Chondrocyte (in vitro differentiated cells): ENCODE data around the gene OR13C8. TPM values are rescaled to one million over a fixed set of nuclear protein-coding genes. Genes with fewer than 3 reads are reported as not detected.

Source experiments
- DNase-seq: peaks from one replicate; pipeline ENCODE4 v3.0.0; 2021; ENCODE audit warnings: mixed read lengths, low spot score
- H3K27ac Mint-ChIP-seq: one replicate; pipeline ENCODE4 v1.8.0; 2021; ENCODE audit warnings: mild to moderate bottlenecking, moderate library complexity, mixed read lengths; ENCODE audit not compliant: unreplicated experiment
- H3K27me3 Mint-ChIP-seq: 2 replicates; pipeline ENCODE4 v1.8.0; 2021; ENCODE audit warnings: low read depth, mixed read lengths
- H3K36me3 Mint-ChIP-seq: 2 replicates; pipeline ENCODE4 v1.8.0; 2021; ENCODE audit warnings: low read depth, mixed read lengths
- H3K4me1 Mint-ChIP-seq: 2 replicates; pipeline ENCODE4 v1.8.0; 2021; ENCODE audit warnings: low read depth, mild to moderate bottlenecking, mixed read lengths
- H3K4me3 Mint-ChIP-seq: one replicate; pipeline ENCODE4 v1.8.0; 2021; ENCODE audit warnings: mild to moderate bottlenecking, moderate library complexity, mixed read lengths; ENCODE audit not compliant: unreplicated experiment
- H3K9me3 Mint-ChIP-seq: 2 replicates; pipeline ENCODE4 v1.8.0; 2021; ENCODE audit warnings: low read depth, mixed read lengths
- total RNA-seq: library from RNA; stranded (reverse); gene quantifications from 3 replicates; pipeline ENCODE4 v1.2.1, GENCODE V29; 2021
- TF ChIP-seq, protein P1 (sequence below): fragments of 200-600 bp; sonication (generic); IDR thresholded peaks from 2 replicates; pipeline ENCODE4 v1.5.0; 2021; ENCODE audit warnings: antibody characterized with exemption, mild to moderate bottlenecking, moderate library complexity

OR13C8 gene
- total RNA-seq, 1 donor from 2014 or later = not detected

DNA sequence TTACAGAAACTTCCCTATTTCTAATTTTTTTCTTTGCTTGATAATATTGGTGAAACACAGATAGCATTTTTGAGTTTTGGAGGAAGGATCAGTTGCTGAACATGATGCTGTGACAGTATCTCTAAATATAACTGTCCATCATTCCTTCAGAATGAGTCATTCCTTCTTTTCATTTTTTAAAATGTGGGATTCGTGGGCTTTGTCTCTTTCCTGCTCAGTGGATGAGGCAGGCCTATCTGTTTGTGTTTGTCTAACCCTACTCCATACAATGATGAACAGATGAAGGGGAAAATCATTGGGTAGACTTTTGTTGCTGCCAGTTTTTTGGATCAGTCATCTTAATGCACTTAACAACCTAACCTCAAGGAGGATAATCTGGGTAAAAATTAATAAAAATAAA, 15.7 kb upstream of the OR13C8 start:
- TF ChIP-seq, protein P1, sequence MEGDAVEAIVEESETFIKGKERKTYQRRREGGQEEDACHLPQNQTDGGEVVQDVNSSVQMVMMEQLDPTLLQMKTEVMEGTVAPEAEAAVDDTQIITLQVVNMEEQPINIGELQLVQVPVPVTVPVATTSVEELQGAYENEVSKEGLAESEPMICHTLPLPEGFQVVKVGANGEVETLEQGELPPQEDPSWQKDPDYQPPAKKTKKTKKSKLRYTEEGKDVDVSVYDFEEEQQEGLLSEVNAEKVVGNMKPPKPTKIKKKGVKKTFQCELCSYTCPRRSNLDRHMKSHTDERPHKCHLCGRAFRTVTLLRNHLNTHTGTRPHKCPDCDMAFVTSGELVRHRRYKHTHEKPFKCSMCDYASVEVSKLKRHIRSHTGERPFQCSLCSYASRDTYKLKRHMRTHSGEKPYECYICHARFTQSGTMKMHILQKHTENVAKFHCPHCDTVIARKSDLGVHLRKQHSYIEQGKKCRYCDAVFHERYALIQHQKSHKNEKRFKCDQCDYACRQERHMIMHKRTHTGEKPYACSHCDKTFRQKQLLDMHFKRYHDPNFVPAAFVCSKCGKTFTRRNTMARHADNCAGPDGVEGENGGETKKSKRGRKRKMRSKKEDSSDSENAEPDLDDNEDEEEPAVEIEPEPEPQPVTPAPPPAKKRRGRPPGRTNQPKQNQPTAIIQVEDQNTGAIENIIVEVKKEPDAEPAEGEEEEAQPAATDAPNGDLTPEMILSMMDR = no peak
- H3K4me1 Mint-ChIP-seq = peaks cover 6% of the 10 kb centered on the region
- H3K36me3 Mint-ChIP-seq = no peaks in the 10 kb centered on the region
- H3K9me3 Mint-ChIP-seq = peaks cover 6% of the 10 kb centered on the region
- no peak overlapping the region for H3K4me3 Mint-ChIP-seq
- H3K27me3 Mint-ChIP-seq = peaks cover 6% of the 10 kb centered on the region
- DNase-seq = no peak
- no peak overlapping the region for H3K27ac Mint-ChIP-seq

- Mint-ChIP-seq H3K9me3 (peaks cover 17% of the 10 kb centered on the region), H3K4me3 (no peak overlapping the region), H3K27me3 (no peaks in the 10 kb centered on the region), H3K27ac (no peak overlapping the region), H3K4me1 (peaks cover 6% of the 10 kb centered on the region), H3K36me3 (no peaks in the 10 kb centered on the region)
- TF ChIP-seq, protein P1 = no peak
- no peak for DNase-seq
Measured at GRCh38 chr9:104555521-104555920, 13.4 kb upstream of the OR13C8 start.

DNA sequence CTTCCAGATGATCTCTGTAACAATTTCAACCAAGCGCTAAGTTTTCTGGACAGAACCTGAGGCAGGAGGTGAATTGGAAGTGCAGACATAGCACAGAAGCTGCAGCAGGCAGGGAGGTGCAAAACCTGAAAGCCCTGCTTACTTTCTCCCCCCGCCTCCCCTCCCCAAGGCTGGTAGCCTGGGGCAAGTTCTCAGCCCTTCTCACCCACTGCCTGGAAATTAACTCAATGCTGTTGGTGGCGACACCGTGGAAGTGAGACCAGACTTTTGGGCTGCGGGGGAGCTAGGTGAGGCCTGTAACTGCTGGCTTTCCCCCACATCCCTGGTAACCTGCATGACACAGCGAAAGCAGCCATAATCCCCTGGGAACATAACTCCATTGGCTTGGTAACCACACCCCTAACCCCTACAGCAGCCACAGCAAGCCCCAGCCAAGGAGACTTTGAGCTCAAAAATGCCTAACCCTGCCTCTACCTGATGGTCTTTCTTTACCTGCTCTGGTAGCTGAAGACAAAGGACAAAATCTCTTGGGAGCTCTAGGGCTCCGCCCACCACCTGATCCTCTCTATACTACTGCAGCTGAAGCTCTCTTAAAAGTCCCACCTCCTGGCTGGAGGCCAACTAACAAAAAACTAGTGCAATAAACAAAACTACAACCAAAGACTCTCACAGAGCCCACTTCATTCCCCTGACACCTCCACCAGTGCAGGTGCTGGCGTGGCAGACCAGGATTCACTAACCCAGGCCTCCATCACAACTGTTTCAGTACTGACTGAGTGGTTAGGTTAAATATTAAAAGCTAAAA, 11.9 kb upstream of the OR13C8 start:
- H3K36me3 Mint-ChIP-seq = no peaks in the 10 kb centered on the region
- H3K4me1 Mint-ChIP-seq = peaks cover 6% of the 10 kb centered on the region
- no peak overlapping the region for H3K4me3 Mint-ChIP-seq
- TF ChIP-seq, protein P1 = no peak
- no peak overlapping the region for H3K27ac Mint-ChIP-seq
- peaks cover 17% of the 10 kb centered on the region for H3K9me3 Mint-ChIP-seq
- no peak for DNase-seq
- no peaks in the 10 kb centered on the region for H3K27me3 Mint-ChIP-seq

DNA sequence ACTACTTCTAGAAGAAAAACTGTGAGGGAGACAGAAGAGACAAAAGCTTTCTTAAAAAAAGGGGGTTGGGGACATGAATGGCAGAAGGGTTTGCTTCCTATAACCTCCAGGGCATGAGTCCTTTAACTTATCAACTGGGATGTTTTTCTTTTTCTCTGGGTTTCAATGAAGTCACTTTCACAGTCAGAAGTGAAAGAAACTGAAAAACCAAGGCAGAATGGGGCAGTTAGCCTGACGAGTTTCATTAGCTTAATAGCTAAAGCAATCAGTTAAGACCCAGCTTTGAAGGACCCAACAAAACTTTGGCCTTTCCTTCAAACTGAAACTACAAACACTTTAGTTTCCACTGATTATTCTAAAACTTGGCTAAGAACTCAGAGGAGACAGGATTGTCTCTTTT, 4.6 kb upstream of the OR13C8 start:
- H3K9me3 Mint-ChIP-seq = peaks cover 6% of the 10 kb centered on the region
- no peaks in the 10 kb centered on the region for H3K36me3 Mint-ChIP-seq
- no peak overlapping the region for H3K4me3 Mint-ChIP-seq
- TF ChIP-seq, protein P1 = no peak
- DNase-seq = no peak
- H3K4me1 Mint-ChIP-seq = no peaks in the 10 kb centered on the region
- H3K27ac Mint-ChIP-seq = no peak overlapping the region
- H3K27me3 Mint-ChIP-seq = peaks cover 8% of the 10 kb centered on the region

- no peaks in the 10 kb centered on the region for H3K36me3 Mint-ChIP-seq
- TF ChIP-seq, protein P1 = no peak
- H3K4me1 Mint-ChIP-seq = no peaks in the 10 kb centered on the region
- H3K9me3 Mint-ChIP-seq = peaks cover 13% of the 10 kb centered on the region
- H3K27ac Mint-ChIP-seq = no peak overlapping the region
- peaks cover 6% of the 10 kb centered on the region for H3K27me3 Mint-ChIP-seq
- no peak overlapping the region for H3K4me3 Mint-ChIP-seq
- no peak for DNase-seq
Measured at GRCh38 chr9:104572612-104573011, 3.6 kb downstream of the OR13C8 start.
